HepG2 (cell line): ENCODE results near the gene LRRC45. TPM values are rescaled to one million over a fixed set of nuclear protein-coding genes. Genes with fewer than 3 reads are reported as not detected.
A peak's percentile ranks its signal among the peaks of the same experiment; 100 is the strongest.

Experiments used
- ATAC-seq: fragments of 200-7000 bp; cut with Tn5 transposase; 3 replicates; pipeline ENCODE4 v1.9.1; 2020; ENCODE audit warnings: mild to moderate bottlenecking, moderate library complexity
- BruUV-seq: library from RNA; stranded (reverse); fragments of 400-500 nt; replicated peaks from 2 replicates; lab custom pipeline; 2021; lab: Mats Ljungman, UMichigan
- CTCF ChIA-PET: fragments of 300-600 bp; formaldehyde crosslinking; extraction: SDS; loops from one replicate; lab custom pipeline; 2021; ENCODE audit warnings: low total read pairs, inconsistent platforms, low intra/inter-chr PET ratio; lab: Yijun Ruan, JAX
- POLR2A ChIA-PET: fragments of 350-600 bp; sonication (Branson Sonifier 250); formaldehyde crosslinking; loops from one replicate; lab custom pipeline; 2020; ENCODE audit warnings: antibody characterized with exemption, inconsistent platforms; lab: Yijun Ruan, JAX
- DNase-seq: peaks from one replicate; pipeline ENCODE4 v3.0.0-alpha.2; 2015; ENCODE audit warnings: low spot score
- FAIRE-seq: peaks from 3 replicates; lab custom pipeline; 2011; peaks lifted over from hg19 to GRCh38; lab: Jason Lieb, UNC
- H2AFZ ChIP-seq: one replicate; pipeline ENCODE4 v1.6.1; 2011; ENCODE audit warnings: low read length, inconsistent platforms
- H3K27ac ChIP-seq: fragments of 300-600 bp; 3 replicates; pipeline ENCODE4 v1.8.0; 2011; ENCODE audit warnings: mixed run types, mild to moderate bottlenecking, mixed read lengths, low read length, inconsistent platforms; ENCODE audit not compliant: insufficient read depth; ENCODE audit errors: extremely low read length
- H3K27me3 ChIP-seq, 2 experiments: fragments of 200-600 bp in 1 of 2; 2 replicates in 1 of 2; 3 replicates in 1 of 2; pipeline versions ENCODE4 v1.6.0 to v1.8.0; 2011; ENCODE audit warnings: low read length in 2 of 2, mild to moderate bottlenecking in 2 of 2, moderate library complexity in 2 of 2, inconsistent platforms in 1 of 2; ENCODE audit not compliant: insufficient read depth in 2 of 2, control insufficient read depth in 1 of 2
- H3K36me3 ChIP-seq, 2 experiments: fragments of 200-600 bp in 1 of 2; replicated peaks in 1 of 2; 2 replicates in 1 of 2; 3 replicates in 1 of 2; pipeline versions ENCODE4 v1.5.1 to v1.8.0; 2011; ENCODE audit warnings: low read length in 2 of 2, inconsistent platforms in 1 of 2; ENCODE audit not compliant: insufficient read depth in 2 of 2, control insufficient read depth in 1 of 2
- H3K4me1 ChIP-seq: 2 replicates; pipeline ENCODE4 v1.5.1; 2012; ENCODE audit warnings: low read length, inconsistent platforms; ENCODE audit not compliant: insufficient read depth
- H3K4me2 ChIP-seq: 2 replicates; pipeline ENCODE4 v1.6.0; 2011; ENCODE audit warnings: low read depth, low read length, inconsistent platforms
- H3K4me3 ChIP-seq, 3 experiments: fragments of 200-600 bp in 1 of 3; sonication (generic), shearing (Covaris generic) in 1 of 3; replicated peaks in 1 of 3; 2 replicates each; pipeline ENCODE4 v1.5.1; 2011 to 2016; ENCODE audit warnings: low read length in 3 of 3, inconsistent platforms in 2 of 3, low read depth in 2 of 3, mild to moderate bottlenecking in 2 of 3, control low read depth in 1 of 3, mixed read lengths in 1 of 3; ENCODE audit not compliant: insufficient read depth in 1 of 3
- H3K79me2 ChIP-seq: one replicate; pipeline ENCODE4 v1.6.1; 2011; ENCODE audit warnings: low read length, inconsistent platforms; ENCODE audit not compliant: insufficient read depth
- H3K9ac ChIP-seq: 2 replicates; pipeline ENCODE4 v1.6.0; 2011; ENCODE audit warnings: mild to moderate bottlenecking, low read depth, low read length, inconsistent platforms; ENCODE audit not compliant: insufficient read depth
- H3K9me3 ChIP-seq: 2 replicates; pipeline ENCODE4 v1.5.1; 2012; ENCODE audit warnings: mild to moderate bottlenecking, low read length
- H4K20me1 ChIP-seq: 2 replicates; pipeline ENCODE4 v1.6.0; 2011; ENCODE audit warnings: inconsistent platforms, mild to moderate bottlenecking, low read length, moderate library complexity; ENCODE audit not compliant: insufficient read depth
- DMAP1 ChIP-seq: IDR thresholded peaks from 2 replicates; pipeline ENCODE4 v1.6.1; 2016
- GATAD2A ChIP-seq: IDR thresholded peaks from 2 replicates; pipeline ENCODE4 v1.6.1; 2016
- GFI1 ChIP-seq: sonication (generic); formaldehyde crosslinking; IDR thresholded peaks from 2 replicates; pipeline ENCODE4 v1.5.0; 2020; ENCODE audit warnings: missing genetic modification reagents, mild to moderate bottlenecking, borderline replicate concordance
- HNRNPL ChIP-seq: fragments of 200-400 bp; formaldehyde crosslinking; IDR thresholded peaks from 2 replicates; pipeline ENCODE4 v1.6.1; 2017; ENCODE audit warnings: mild to moderate bottlenecking, low read depth, low read length
- KDM5B ChIP-seq: sonication (generic); formaldehyde crosslinking; IDR thresholded peaks from 2 replicates; pipeline ENCODE4 v1.4.0; 2020; ENCODE audit warnings: missing genetic modification reagents, mild to moderate bottlenecking, borderline replicate concordance
- KMT2B ChIP-seq: IDR thresholded peaks from 2 replicates; pipeline ENCODE4 v1.6.1; 2016; ENCODE audit warnings: missing genetic modification reagents, missing compliant biosample characterization
- MEIS1 ChIP-seq: sonication (generic); formaldehyde crosslinking; IDR thresholded peaks from 2 replicates; pipeline ENCODE4 v1.9.0; 2021; ENCODE audit warnings: mild to moderate bottlenecking, missing genetic modification reagents, moderate library complexity, borderline replicate concordance
- POLR2AphosphoS5 ChIP-seq: IDR thresholded peaks from 2 replicates; pipeline ENCODE4 v1.6.1; 2012; ENCODE audit warnings: low read depth, low read length
- TMF1 ChIP-seq: sonication (generic); formaldehyde crosslinking; IDR thresholded peaks from 2 replicates; pipeline ENCODE4 v1.8.1; 2022; ENCODE audit warnings: low read depth, missing genetic modification reagents
- ZBTB7B ChIP-seq: sonication (generic); formaldehyde crosslinking; IDR thresholded peaks from 2 replicates; pipeline ENCODE4 v1.4.0; 2020; ENCODE audit warnings: missing genetic modification reagents
- ZNF124 ChIP-seq: sonication (generic); formaldehyde crosslinking; IDR thresholded peaks from 2 replicates; pipeline ENCODE4 v1.4.0; 2020; ENCODE audit warnings: missing genetic modification reagents
- ZNF547 ChIP-seq: sonication (generic); formaldehyde crosslinking; IDR thresholded peaks from 2 replicates; pipeline ENCODE4 v1.5.1; 2020; ENCODE audit warnings: mild to moderate bottlenecking, missing genetic modification reagents
- ZNF775 ChIP-seq: sonication (generic); formaldehyde crosslinking; IDR thresholded peaks from 2 replicates; pipeline ENCODE4 v1.4.0; 2020; ENCODE audit warnings: missing genetic modification reagents, mild to moderate bottlenecking, moderate library complexity, borderline replicate concordance
- WGBS: methylation state at CpG from one replicate; pipeline ENCODE4 v1.1.6; 2017; ENCODE audit warnings: low lambda C conversion rate; 5-methylcytosine and 5-hydroxymethylcytosine counted together
- in situ Hi-C: cut with HindIII; loops from 2 replicates; pipeline ENCODE4 v1.10.0; 2017; ENCODE audit warnings: low pct_unique_long_range_greater_than_20kb; ENCODE audit not compliant: extremely low pct_ligation_motif_present
- intact Hi-C: fragments of 100-400 bp; cut with micrococcal nuclease; formaldehyde crosslinking; loops from one replicate; pipeline ENCODE4 v1.10.0; 2022; ENCODE audit not compliant: unreplicated experiment
- polyA plus RNA-seq, 8 experiments: library from polyadenylated mRNA; depleted of rRNA in 3 of 8; stranded (reverse) in 7 of 8; unstranded in 1 of 8; fragments of >200 nt; fragmentation: Illumina TruSeq in 4 of 8; extraction: Trizol in 4 of 8; gene quantifications; 2 replicates each; pipeline versions ENCODE4 v1.2.1 to v1.2.3, GENCODE V29; 2011 to 2016; ENCODE audit warnings: low read depth in 4 of 8, missing spikeins in 1 of 8, mixed read lengths in 1 of 8; ENCODE audit not compliant: insufficient read depth in 1 of 8
- total RNA-seq, 5 experiments: library from RNA; depleted of rRNA; stranded (reverse); fragments of >200 nt; fragmentation: Illumina TruSeq; extraction: Trizol; gene quantifications; 2 replicates each; pipeline ENCODE4 v1.2.3, GENCODE V29; 2016; ENCODE audit warnings: low read depth in 1 of 5
- TF ChIP-seq, protein P1 (sequence below): sonication (generic); formaldehyde crosslinking; IDR thresholded peaks from 2 replicates; pipeline ENCODE4 v1.8.1; 2023; ENCODE audit warnings: mild to moderate bottlenecking, missing genetic modification reagents
- TF ChIP-seq, protein P2 (sequence below): sonication (generic); formaldehyde crosslinking; IDR thresholded peaks from 2 replicates; pipeline ENCODE4 v1.5.0; 2020; ENCODE audit warnings: mild to moderate bottlenecking, missing genetic modification reagents, moderate library complexity
- TF ChIP-seq, protein P3 (sequence below): sonication (generic); formaldehyde crosslinking; IDR thresholded peaks from 2 replicates; pipeline ENCODE4 v1.4.0; 2020; ENCODE audit warnings: missing genetic modification reagents, low read depth, mild to moderate bottlenecking, borderline replicate concordance
- TF ChIP-seq, protein P4 (sequence below): sonication (generic); formaldehyde crosslinking; IDR thresholded peaks from 2 replicates; pipeline ENCODE4 v1.8.0; 2022; ENCODE audit warnings: mild to moderate bottlenecking, missing genetic modification reagents, borderline replicate concordance
- TF ChIP-seq, protein P5 (sequence below): sonication (generic); formaldehyde crosslinking; IDR thresholded peaks from 2 replicates; pipeline ENCODE4 v1.5.1; 2020; ENCODE audit warnings: missing genetic modification reagents, mild to moderate bottlenecking, borderline replicate concordance

LRRC45 gene
- total and polyA plus RNA-seq, 2 of the 13 experiments (the other 11 are each of a cell fraction or from before 2014, with no cell fraction given) = 11.6 to 48.1 TPM

DNA sequence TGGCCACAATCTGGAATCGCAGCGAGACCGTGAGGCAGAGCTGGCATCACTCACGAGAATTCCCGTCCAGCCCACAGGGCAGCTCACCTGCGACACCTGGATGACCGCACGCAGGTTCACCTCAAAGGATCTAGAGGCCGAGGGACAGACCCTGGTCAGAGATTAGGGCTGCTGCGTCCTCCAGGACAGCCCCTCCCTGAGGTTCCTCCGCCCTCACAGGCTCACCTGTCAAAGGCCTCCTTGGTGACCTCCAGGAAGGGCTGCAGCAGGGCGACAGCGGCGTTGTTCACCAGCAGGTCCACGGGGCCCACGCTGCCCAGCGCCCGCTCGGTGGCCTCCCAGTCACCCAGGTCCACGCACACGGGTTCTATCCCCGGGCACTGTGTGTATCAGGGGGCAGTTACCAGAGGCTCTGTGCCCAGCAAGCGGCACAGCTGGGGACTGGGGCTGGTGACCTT lies 13.6 kb downstream of the LRRC45 start:
- peaks cover 5 to 12% of the 10 kb centered on the region in 2 experiments for H3K36me3 ChIP-seq
- no peak for DNase-seq
- H3K9ac ChIP-seq = peak overlapping the region; percentile 91
- BruUV-seq = no TSS peak
- H3K4me2 ChIP-seq = peak overlapping the region; percentile 95
- WGBS = 18% methylated on average over 13 of the region's 23 CpGs
- intact Hi-C loops (loop anchor here (1.0 to 5.0 kb wide), 5 partner anchors 13 to 116 kb away; partner anchors contain the start of genes GPS1, LRRC45 and RFNG), in situ Hi-C loops (loop anchor here (5.0 kb wide), 1 partner anchor 121 kb away; no protein-coding TSS in a partner anchor)
- peaks cover 59% of the 10 kb centered on the region for H3K4me1 ChIP-seq
- peak overlapping the region; percentile 91 for H3K27ac ChIP-seq
- peaks cover 13% of the 10 kb centered on the region for H3K79me2 ChIP-seq
- H3K27me3 ChIP-seq = no peaks in the 10 kb centered on the region
- peak overlapping the region; percentile 87 to 98 (median 93) for H3K4me3 ChIP-seq
- CTCF ChIA-PET = interaction anchor here (1.8 kb wide), 1 partner anchor 78 kb away, joined by 7 read pairs; no protein-coding TSS in a partner anchor
- H2AFZ ChIP-seq = no peak overlapping the region
- H3K9me3 ChIP-seq = no peaks in the 10 kb centered on the region
- no peak for ATAC-seq
- no peak for FAIRE-seq
- POLR2A ChIA-PET = interaction anchor here (0.9 to 6.2 kb wide), 10 partner anchors 14 to 215 kb away, joined by 3 to 112 read pairs (median 14); partner anchors contain the start of genes ARHGDIA, CENPX, FASN and LRRC45
- peaks cover 20% of the 10 kb centered on the region for H4K20me1 ChIP-seq
- TF ChIP-seq GATAD2A (CRISPR knock-in tag) = 0 out of 2 replicates have a peak, but pooled peaks have one; percentile 6
- no peak for TF ChIP-seq DMAP1 (CRISPR knock-in tag)
- 0 out of 2 replicates have a peak, but pooled peaks have one; percentile 2 for TF ChIP-seq MEIS1
- 0 out of 2 replicates have a peak, but pooled peaks have one; percentile 18 for TF ChIP-seq ZNF124 (CRISPR knock-in tag)
- peak; percentile 23; the same call in 1 of the 2 replicates for TF ChIP-seq TMF1 (CRISPR knock-in tag)
- TF ChIP-seq KDM5B = no peak
- 0 out of 2 replicates have a peak, but pooled peaks have one; percentile 0 for TF ChIP-seq ZBTB7B (CRISPR knock-in tag)
- TF ChIP-seq, protein P1, sequence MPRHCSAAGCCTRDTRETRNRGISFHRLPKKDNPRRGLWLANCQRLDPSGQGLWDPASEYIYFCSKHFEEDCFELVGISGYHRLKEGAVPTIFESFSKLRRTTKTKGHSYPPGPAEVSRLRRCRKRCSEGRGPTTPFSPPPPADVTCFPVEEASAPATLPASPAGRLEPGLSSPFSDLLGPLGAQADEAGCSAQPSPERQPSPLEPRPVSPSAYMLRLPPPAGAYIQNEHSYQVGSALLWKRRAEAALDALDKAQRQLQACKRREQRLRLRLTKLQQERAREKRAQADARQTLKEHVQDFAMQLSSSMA (CRISPR knock-in tag) = 0 out of 2 replicates have a peak, but pooled peaks have one; percentile 3
- no peak for TF ChIP-seq KMT2B (CRISPR knock-in tag)
- no peak for TF ChIP-seq GFI1 (CRISPR knock-in tag)
- TF ChIP-seq ZNF547 = no peak
- TF ChIP-seq, protein P2, sequence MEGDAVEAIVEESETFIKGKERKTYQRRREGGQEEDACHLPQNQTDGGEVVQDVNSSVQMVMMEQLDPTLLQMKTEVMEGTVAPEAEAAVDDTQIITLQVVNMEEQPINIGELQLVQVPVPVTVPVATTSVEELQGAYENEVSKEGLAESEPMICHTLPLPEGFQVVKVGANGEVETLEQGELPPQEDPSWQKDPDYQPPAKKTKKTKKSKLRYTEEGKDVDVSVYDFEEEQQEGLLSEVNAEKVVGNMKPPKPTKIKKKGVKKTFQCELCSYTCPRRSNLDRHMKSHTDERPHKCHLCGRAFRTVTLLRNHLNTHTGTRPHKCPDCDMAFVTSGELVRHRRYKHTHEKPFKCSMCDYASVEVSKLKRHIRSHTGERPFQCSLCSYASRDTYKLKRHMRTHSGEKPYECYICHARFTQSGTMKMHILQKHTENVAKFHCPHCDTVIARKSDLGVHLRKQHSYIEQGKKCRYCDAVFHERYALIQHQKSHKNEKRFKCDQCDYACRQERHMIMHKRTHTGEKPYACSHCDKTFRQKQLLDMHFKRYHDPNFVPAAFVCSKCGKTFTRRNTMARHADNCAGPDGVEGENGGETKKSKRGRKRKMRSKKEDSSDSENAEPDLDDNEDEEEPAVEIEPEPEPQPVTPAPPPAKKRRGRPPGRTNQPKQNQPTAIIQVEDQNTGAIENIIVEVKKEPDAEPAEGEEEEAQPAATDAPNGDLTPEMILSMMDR (CRISPR knock-in tag) = 0 out of 2 replicates have a peak, but pooled peaks have one; percentile 2
- no peak for TF ChIP-seq POLR2AphosphoS5
- TF ChIP-seq, protein P3, sequence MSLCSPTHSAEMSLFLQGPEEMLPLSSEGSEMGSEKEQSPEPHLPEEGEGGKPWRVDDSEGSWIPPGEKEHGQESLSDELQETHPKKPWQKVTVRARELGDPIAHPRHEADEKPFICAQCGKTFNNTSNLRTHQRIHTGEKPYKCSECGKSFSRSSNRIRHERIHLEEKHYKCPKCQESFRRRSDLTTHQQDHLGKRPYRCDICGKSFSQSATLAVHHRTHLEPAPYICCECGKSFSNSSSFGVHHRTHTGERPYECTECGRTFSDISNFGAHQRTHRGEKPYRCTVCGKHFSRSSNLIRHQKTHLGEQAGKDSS = no peak
- TF ChIP-seq, protein P4, sequence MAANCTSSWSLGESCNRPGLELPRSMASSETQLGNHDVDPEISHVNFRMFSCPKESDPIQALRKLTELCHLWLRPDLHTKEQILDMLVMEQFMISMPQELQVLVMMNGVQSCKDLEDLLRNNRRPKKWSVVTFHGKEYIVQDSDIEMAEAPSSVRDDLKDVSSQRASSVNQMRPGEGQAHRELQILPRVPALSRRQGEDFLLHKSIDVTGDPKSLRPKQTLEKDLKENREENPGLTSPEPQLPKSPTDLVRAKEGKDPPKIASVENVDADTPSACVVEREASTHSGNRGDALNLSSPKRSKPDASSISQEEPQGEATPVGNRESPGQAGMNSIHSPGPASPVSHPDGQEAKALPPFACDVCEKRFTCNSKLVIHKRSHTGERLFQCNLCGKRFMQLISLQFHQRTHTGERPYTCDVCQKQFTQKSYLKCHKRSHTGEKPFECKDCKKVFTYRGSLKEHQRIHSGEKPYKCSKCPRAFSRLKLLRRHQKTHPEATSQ (CRISPR knock-in tag) = peak; percentile 67; the same call in 1 of the 2 replicates
- TF ChIP-seq, protein P5, sequence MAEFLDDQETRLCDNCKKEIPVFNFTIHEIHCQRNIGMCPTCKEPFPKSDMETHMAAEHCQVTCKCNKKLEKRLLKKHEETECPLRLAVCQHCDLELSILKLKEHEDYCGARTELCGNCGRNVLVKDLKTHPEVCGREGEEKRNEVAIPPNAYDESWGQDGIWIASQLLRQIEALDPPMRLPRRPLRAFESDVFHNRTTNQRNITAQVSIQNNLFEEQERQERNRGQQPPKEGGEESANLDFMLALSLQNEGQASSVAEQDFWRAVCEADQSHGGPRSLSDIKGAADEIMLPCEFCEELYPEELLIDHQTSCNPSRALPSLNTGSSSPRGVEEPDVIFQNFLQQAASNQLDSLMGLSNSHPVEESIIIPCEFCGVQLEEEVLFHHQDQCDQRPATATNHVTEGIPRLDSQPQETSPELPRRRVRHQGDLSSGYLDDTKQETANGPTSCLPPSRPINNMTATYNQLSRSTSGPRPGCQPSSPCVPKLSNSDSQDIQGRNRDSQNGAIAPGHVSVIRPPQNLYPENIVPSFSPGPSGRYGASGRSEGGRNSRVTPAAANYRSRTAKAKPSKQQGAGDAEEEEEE (CRISPR knock-in tag) = 0 out of 2 replicates have a peak, but pooled peaks have one; percentile 36
- TF ChIP-seq ZNF775 = no peak
- TF ChIP-seq HNRNPL = peak; percentile 83
